GM18870 (cell line): ENCODE data around the gene IFNL4.
"Not testable (repeated sequence)": the region's sequence is repeated elsewhere in the genome, so short reads cannot be mapped to it uniquely, and the experiment has no call there.

ENCODE experiments used
- ATAC-seq: cut with Tn5 transposase; IDR thresholded peaks from one replicate; pipeline ENCODE4 v1.9.1; 2021; ENCODE audit warnings: moderate library complexity; ENCODE audit not compliant: unreplicated experiment

Gene IFNL4

DNA sequence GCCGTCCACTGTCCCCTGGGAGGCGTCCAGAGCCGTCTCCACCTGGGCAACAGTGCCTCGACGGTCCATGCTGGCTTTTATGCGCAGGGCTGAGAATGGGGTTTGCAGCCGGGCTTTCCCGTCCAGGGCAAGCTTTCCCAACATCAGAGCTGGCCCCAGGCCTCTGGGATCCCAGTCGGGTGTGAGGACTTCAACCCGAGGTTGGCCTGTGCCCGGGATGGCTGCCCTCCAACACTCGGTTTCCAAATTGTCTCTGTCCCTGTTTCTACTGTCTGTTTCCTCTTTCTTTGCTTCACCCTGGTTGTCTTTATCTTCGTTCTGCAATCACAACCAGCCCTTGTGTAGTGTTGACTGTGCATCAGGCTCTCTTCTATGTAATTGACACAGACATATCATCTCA lies at the start of gene IFNL4:
IFNL4 (minus strand) TSS at position 51 of the 400 bp plus-strand sequence.
- ATAC-seq, result no peak

DNA sequence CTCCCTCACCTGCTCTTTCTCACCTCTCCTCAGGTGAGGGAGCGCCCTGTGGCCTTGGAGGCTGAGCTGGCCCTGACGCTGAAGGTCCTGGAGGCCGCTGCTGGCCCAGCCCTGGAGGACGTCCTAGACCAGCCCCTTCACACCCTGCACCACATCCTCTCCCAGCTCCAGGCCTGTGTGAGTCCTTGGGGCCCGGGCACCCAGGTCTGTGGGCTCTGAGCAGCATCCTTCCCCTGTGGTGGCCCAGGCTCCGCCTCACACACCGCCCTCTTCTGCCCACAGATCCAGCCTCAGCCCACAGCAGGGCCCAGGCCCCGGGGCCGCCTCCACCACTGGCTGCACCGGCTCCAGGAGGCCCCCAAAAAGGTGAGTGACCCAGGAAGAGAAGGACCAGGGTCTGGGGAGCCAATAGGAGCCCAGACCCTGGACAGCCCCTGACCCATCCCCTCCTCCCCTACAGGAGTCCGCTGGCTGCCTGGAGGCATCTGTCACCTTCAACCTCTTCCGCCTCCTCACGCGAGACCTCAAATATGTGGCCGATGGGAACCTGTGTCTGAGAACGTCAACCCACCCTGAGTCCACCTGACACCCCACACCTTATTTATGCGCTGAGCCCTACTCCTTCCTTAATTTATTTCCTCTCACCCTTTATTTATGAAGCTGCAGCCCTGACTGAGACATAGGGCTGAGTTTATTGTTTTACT lies 49.4 kb upstream of the IFNL4 start:
- no peak for ATAC-seq

DNA sequence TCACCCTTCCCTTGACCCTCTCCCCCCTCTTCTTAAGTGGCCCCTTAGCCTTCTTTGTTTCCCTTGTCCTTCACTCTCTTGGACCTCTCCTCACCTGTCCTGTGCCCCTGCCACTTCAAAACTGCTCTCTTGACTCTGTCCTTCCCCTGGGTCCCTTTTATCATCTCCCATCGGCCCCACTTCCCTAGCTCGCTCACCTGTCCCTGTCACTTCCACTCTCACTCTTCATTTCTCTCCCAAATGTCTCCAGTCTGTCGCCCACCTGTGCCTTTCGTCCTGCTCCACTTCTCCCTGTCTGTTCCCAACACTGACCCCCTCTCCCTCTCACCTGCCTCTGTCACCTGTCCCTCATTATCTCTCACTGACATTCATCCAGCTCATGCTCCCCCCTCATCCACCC lies 48.2 kb upstream of the IFNL4 start:
- no peak for ATAC-seq

DNA sequence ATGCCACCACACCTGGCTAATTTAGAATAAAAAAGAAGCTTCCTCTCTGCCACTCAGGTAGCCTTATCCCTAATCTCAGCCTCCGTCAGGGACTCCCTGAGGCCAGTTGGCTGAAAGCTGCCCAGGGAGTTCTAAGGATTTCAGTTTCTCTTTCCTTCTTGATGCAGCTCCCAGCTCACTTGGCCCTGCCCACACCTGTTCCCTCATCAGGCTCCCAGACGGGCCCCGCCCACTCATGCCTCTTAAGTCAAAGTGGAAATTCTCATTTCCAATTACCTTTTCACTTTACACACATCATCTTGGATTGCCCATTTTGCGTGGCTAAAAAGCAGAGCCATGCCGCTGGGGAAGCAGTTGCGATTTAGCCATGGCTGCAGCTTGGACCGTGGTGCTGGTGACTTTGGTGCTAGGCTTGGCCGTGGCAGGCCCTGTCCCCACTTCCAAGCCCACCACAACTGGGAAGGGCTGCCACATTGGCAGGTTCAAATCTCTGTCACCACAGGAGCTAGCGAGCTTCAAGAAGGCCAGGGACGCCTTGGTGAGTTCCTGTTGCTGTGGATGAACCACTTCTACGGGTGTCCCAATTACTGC lies 47.5 kb upstream of the IFNL4 start, which contains the start of gene IFNL1:
IFNL1 (plus strand) TSS at position 353 of the 591 bp plus-strand sequence; CDS start at position 368, 15 bp downstream.
- ATAC-seq, result no peak

DNA sequence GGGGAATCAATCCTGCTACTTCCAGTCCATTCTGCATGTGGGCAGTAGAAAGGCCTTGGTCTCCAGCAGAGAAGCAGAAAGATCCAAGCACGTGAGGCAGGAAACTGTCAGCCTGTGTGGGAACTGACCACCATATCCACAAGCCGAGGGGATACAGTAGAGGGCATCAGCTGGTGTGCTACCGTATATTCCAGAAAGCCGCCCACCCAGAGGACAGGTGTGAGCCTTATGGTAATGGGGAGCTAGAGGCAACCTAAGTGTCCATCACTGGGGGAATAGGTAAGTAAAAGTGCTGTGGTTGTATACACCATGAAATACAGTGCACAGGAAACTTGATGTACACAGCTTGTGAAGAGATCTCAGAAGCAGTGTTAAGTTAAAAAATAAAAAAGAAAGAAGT lies 44.7 kb upstream of the IFNL4 start:
- ATAC-seq, result no peak

DNA sequence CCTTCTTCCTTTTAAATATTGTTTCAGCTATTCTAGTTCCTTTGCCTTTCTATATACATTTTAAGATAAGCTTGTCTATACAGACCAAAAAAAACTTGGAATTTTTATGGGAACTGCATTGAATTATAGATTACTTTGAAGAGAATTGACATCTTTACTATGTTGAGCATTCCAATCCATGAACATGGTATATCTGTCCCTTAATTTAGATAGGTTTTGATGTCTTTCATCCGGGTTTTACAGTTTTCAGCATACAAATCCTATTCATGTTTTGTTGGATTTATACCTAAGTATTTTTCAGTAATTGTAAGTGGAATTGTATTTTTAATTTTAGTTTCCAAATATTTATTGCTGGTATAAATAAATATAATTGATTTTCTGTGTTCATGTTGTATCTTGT lies 35.4 kb upstream of the IFNL4 start:
- no peak for ATAC-seq

DNA sequence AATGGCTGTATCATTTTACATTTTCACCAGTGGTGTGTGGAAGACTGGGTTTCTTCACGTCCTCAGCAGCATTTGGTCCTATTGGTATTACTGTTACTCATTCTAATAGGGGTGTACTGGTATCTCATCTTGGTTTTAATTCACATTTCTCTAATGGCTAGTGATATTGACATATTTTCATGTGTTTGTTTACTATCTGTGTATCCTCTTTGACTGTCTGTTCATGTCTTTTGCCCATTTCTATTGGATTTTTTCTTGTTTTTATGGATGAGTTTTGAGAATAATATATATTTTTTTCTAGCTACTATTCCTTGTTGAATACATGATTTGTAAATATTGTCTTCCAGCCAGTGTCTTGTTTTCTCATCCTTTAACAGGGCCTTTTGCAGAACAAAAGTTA lies 33.4 kb upstream of the IFNL4 start:
- ATAC-seq, result no peak

DNA sequence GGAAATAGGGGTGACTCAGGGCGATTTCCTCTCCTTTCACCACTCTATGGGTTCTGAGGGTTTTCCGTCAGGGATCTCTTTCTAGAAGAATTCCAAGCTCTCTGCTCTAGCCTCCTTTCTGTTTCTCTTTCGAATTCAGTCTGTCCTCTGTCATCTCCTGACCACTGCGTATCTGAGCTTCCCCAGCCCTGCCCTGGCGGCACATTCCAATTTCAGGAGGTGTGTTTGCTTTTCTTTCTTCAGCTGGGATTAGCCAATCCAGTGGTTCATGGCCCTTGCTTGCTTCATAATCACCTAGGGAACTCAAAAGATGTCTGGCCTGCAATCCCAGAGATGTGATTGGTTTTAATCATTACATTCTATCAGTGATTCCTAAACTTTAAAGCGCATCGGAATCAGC lies 28.9 kb upstream of the IFNL4 start:
- ATAC-seq, result no peak

DNA sequence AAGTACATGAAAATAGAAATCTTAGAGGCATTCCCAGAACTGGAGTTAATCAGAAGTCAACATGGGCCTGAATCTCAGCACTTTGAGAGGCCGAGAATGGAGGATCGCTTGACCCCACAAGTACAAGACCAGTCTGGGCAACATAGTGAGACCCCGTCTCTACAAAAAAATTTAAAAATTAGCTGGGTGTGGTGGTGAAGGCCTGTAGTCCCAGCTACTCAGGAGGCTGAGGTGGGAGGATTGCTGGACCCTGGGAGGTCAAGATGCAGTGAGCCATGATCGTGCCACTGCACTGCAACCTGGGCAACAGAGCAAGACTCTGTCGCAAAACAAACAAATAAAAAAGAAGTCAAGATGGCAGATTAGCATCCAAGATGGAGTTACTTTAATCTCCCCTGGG lies 28.1 kb upstream of the IFNL4 start:
- ATAC-seq, result no peak

DNA sequence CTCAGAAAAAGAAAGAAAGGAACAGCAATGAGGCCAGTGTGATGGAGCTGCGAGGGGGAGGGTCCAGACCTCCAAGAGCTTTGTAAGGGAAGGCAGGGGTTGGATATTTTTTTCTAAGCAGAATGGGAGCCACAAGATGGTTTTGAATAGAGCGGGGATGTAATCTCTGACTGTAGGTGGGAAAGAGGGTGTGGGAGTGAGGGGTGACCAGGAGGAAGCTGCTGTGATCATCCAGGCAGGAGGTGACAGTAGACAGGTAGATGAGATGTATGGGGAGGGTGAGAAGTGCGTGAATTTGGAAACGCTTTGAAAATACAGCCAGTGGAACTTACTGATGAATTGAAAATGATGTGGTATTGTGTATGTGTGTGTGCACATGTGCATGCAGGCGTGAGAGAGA lies 26.9 kb upstream of the IFNL4 start:
- no peak for ATAC-seq

DNA sequence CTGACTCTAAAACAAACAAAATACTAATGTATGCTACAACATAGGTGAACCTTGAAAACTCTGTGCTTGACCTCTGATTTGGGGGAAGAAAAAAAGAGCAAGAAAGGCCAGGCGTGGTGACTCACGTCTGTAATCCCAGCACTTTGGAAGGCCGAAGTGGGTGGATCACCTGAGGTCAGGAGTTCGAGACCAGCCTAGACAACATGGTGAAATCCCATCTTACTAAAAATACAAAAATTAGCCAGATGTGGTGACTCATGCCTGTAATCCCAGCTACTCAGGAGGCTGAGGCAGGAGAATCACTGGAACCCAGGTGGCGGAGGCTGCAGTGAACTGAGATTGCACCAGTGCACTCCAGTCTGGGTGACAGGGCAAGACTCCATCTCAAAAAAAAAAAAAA lies 25.2 kb upstream of the IFNL4 start:
- ATAC-seq, result not testable (repeated sequence)

DNA sequence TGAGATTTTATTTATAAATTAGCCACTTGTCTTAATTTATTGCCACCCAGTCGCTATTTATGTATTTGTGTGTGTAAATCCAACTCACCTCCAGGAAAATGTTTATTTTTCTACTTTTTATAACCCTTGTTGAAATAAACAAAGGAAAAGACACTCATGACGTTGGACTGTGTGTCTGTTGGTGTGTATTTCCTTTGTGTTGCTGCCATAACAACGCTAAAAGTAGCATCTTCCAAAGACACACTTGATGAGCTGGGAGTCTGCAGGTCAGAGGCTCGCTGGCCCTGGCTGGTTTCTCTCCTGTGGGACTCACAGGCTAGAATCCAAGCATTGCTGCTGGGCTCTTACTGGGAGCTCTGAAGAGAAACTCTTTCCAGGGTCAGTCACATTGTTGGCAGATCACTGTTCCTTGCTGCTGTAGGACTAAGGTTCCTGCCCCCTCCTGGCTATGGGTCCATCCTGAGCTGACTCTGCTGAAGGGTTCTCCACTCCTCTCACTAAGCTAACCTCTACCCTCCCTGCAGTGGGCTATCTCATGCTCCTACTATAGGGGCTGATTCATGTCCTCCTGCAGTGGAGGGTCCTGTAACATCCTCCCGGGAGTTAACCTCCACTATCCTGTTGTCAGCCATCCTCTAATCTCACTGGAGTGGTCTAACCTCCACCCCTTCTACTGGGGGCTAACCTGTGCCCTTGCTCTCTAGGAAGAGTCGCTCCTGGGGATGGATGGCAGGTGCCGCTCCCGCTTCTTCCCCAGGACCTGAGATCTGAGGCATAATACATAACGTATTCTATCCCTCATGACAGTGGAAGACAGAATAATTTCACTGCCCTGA lies 21.6 kb upstream of the IFNL4 start:
- ATAC-seq, result no peak

DNA sequence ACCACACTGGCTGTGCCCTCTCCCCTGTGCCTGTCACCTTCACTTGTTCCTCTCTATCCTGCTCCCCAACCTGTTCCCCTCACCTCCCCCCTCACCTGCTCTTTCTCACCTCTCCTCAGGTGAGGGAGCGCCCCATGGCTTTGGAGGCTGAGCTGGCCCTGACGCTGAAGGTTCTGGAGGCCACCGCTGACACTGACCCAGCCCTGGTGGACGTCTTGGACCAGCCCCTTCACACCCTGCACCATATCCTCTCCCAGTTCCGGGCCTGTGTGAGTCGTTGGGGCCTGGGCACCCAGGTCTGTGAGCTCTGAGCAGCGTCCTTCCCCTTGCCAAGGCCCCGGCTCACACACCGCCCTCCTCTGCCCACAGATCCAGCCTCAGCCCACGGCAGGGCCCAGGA lies 20.7 kb upstream of the IFNL4 start:
- ATAC-seq, result not testable (repeated sequence)

DNA sequence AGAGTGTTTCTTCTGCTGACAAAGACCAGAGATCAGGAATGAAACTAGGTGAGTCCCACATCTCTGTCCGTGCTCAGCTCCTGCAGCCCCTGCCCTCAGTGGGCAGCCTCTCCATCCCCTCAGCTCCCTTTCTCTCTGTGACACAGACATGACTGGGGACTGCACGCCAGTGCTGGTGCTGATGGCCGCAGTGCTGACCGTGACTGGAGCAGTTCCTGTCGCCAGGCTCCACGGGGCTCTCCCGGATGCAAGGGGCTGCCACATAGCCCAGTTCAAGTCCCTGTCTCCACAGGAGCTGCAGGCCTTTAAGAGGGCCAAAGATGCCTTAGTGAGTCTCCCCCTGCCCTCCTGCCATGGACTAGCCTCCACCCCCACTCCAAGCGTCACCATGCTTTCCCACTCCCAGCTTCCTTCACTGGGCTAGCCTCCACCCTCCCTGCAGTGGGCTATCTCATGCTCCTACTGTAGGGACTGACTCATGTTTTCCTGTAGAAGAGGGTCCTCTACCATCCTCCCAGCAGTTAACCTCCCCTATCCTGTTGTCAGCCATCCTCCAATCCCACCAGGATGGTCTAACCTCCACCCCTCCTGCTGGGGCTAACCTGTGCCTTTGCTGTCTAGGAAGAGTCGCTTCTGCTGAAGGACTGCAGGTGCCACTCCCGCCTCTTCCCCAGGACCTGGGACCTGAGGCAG lies 20.0 kb upstream of the IFNL4 start:
- not testable (repeated sequence) for ATAC-seq

DNA sequence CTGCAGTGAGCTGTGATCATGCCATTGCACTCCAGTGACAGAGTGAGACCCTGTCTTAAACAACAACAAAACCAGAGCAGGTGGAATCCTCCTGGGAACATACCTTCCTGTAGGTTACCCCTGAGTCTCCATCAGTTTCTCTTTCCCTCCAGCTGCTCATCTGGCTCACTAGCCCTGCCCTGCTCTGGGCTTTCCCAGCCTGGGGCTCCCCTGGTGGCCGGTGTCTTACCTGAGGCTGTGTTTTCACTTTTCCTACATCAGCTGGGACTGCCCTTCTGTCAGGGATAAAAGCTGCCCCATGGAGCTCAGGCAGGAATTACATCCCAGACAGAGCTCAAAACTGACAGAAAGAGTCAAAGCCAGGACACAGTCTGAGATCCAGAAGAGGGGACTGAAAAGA lies 19.4 kb upstream of the IFNL4 start, which contains the start of gene IFNL2:
IFNL2 (plus strand) TSS at position 312 of the 400 bp plus-strand sequence. CDS start 173 bp downstream, outside the sequence.
- not testable (repeated sequence) for ATAC-seq

DNA sequence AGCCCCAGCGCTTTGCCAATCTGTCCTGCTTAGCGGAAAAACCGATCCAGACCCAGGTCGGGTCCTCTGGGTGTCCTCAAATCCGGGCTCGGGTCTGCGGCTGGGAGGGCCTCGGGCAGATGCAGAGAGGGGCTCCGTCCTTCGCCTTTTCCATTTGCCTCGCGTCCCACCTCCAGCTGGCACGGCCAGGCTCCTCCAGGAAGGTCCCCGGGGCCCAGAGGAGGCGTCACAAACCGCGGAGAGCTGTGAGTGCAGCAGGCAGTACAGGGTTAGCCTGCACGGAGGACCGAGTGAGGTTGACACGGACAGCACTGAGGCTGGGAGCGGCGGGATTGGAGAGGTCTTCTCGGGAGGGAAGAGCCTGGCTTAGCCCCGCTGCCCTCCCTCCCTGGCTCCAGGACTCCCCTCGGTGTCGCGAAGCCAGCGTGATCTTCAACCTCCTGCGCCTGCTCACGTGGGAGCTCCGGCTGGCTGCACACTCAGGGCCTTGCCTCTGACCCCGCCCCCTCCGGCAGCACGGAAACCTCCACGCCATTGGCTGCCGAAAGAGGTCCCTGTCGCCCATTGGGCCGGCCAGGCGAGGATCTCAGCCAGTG lies 16.8 kb upstream of the IFNL4 start:
- ATAC-seq, result no peak

DNA sequence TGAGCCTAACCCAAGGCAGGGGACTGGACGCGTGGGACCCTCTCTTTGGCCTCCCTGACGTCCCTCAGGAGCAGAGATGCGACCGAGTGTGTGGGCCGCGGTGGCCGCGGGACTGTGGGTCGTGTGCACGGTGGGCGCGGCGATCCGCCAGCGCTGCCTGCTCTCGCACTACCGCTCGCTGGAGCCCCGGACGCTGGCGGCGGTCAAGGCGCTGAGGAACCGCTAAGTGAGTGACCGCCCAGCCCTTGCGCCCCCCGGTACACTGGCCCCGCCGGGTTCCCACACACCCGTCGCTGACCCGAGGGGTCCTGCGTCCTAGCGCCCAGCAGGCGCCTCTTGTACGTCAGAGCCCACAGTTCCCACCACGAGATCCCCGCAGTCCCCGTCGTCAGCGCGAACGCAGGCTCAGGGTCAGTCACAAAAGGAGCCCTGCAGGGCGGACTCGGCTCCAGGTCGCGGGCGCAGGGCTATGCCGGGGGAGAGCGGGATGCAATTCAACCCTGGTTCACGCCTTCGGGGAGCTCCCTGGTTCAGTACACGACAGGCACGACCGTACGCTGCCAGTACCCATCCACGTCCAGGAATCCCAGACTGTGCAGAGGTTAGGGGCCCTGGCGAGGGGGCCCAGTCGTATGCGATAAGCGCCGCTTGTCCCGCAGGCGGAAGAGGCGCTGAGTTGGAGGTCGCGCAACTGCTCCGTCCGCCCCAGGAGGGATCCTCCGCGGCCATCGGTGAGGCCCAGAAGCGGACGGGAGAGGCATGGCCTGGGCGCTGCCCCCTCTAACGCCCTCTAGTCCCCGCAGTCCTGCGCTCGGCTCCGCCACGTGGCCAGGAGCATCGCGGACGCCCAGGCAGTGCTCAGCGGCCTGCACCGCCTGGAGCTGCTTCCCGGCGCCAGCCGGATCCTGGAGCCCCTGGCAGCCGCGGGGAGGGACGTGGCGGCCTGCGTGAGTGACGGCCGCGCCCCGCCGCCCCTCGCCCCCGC lies 15.9 kb upstream of the IFNL4 start:
- no peak for ATAC-seq

DNA sequence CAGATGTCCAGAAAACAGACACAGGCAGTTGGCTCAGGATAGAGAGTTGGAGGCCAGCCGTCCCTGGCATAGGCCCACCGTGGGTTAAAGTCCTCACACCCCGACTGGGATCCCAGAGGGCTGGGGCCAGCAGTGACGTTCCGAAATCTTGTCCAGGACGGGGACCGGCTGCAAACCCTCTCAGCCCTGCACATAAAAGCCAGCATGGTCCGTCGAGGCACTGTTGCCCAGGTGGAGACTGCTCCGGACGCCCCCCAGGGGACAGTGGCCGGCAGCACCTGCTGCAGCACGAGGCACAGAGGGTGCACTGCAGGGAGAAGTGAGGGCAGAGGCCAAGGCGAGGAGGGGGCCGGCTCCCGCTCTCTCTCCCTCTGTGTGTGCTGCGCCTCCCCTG lies 15.3 kb upstream of the IFNL4 start:
- no peak for ATAC-seq

DNA sequence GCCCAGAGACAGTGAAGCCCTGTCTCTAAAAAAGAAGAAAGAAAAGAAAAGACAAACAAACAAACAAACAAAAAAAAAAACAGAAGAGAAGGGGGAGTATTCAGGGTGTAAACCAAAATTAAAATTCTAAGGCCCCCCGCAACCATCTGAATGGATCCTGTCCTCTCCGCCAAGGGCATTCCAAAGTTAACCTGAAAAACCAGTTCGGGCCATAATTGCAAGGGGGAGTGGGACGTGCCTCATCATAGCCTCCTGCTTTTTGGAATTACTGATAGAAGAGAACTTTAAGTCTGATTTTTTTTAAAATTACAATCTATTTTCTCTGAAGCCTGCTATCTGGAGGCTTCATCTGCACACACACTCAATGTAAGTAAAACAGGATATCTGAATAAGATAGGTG lies 13.8 kb upstream of the IFNL4 start:
- no peak for ATAC-seq

DNA sequence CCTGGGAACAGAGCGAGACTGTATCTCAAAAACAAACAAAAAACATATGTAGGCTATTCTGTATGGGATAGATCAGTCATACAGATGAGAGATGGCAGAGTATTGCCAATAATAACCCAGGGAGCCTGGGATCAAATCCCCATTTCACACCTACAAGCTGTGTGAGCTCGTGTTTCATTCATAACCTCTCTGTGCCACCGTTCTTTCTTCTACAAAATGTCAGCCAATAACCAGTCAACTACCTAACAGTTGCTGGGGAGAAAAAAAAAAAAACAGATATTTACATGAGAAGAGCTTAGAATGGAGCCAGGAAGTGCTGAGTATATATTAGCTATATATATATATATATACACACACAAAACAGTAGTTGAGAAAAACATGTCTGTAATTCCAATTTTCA lies 13.0 kb upstream of the IFNL4 start:
- ATAC-seq, result no peak
